ENCODE measurements around the gene SMOC2. TPM values are rescaled to one million over a fixed set of nuclear protein-coding genes. Genes with fewer than 3 reads are reported as not detected.

The SMOC2 gene
- polyA plus RNA-seq, 1 of the 3 experiments (the other 2 are of a cell fraction): not detected

DNA sequence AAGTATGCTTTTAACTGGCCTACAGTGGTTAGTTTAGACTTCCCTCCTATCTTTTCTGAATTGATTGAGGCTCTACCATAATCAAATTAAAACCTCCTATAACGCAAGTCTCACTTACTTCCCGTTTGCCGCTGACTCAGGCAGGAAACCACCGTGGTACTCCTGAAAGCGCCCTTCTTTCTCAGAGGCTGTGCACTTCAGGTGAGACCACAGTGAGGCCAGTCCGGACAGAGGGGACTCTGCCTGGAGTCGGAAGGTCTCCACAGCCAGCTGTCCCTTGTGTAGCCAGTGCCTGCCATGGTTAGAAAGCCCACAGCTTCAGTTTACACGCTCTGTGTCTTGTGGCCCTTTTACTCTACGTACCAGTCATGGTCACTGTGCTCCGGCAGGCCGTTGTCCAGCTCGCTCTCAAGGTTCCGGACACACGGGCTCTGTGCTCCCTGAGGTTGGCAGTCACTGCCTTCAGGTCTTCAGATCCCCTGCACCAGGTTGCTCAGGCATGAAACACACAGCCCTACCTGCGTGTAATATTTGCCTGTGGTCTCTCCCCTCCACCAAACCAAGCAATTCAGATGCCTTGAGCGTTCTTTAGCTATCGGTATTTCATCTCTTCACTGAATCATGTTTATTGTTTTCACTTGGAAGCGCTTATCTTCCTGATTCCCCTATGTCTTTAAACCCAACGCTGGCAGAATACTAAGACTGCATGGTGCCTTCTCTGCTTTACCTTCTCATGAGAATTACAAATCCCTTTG, 178.8 kb downstream of the SMOC2 start:
- POLR2A ChIA-PET: no interaction called here
- H3K9me2 ChIP-seq: no peaks in the 10 kb centered on the region
- no peaks in the 10 kb centered on the region; a peak in 1 of 4 replicates for H3K4me1 ChIP-seq (ENCODE audit: control insufficient read depth in 1 of 2, insufficient read depth in 2 of 2, low read depth in 1 of 2, low read length in 1 of 2)
- H4K20me1 ChIP-seq (ENCODE audit: insufficient read depth): no peaks in the 10 kb centered on the region
- H3K36me3 ChIP-seq (replicated peaks in 1 of 2; ENCODE audit: control insufficient read depth in 1 of 2, insufficient read depth in 2 of 2, low read length in 1 of 2): no peaks in the 10 kb centered on the region
- H3K4me3 ChIP-seq (ENCODE audit: low read depth in 2 of 2, low read length in 1 of 2): no peak overlapping the region
- CTCF ChIA-PET: interaction anchor here (1.0 kb wide), 1 partner anchor 91 kb away, joined by 3 read pairs; no protein-coding TSS in a partner anchor
- H3F3A ChIP-seq (replicated peaks; ENCODE audit: insufficient read depth): no peaks in the 10 kb centered on the region
- H2AFZ ChIP-seq (ENCODE audit: low read depth): no peak overlapping the region
- H3K27me3 ChIP-seq (ENCODE audit: insufficient read depth): no peaks in the 10 kb centered on the region
- no peak overlapping the region for H3K9ac ChIP-seq
- TF ChIP-seq CHD2 (IDR thresholded peaks at IDR 0.05; ENCODE audit: low read length, partially characterized antibody): no peak
- TF ChIP-seq, protein P1, sequence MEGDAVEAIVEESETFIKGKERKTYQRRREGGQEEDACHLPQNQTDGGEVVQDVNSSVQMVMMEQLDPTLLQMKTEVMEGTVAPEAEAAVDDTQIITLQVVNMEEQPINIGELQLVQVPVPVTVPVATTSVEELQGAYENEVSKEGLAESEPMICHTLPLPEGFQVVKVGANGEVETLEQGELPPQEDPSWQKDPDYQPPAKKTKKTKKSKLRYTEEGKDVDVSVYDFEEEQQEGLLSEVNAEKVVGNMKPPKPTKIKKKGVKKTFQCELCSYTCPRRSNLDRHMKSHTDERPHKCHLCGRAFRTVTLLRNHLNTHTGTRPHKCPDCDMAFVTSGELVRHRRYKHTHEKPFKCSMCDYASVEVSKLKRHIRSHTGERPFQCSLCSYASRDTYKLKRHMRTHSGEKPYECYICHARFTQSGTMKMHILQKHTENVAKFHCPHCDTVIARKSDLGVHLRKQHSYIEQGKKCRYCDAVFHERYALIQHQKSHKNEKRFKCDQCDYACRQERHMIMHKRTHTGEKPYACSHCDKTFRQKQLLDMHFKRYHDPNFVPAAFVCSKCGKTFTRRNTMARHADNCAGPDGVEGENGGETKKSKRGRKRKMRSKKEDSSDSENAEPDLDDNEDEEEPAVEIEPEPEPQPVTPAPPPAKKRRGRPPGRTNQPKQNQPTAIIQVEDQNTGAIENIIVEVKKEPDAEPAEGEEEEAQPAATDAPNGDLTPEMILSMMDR (IDR thresholded peaks at IDR 0.05): no peak
- TF ChIP-seq, protein P2, sequence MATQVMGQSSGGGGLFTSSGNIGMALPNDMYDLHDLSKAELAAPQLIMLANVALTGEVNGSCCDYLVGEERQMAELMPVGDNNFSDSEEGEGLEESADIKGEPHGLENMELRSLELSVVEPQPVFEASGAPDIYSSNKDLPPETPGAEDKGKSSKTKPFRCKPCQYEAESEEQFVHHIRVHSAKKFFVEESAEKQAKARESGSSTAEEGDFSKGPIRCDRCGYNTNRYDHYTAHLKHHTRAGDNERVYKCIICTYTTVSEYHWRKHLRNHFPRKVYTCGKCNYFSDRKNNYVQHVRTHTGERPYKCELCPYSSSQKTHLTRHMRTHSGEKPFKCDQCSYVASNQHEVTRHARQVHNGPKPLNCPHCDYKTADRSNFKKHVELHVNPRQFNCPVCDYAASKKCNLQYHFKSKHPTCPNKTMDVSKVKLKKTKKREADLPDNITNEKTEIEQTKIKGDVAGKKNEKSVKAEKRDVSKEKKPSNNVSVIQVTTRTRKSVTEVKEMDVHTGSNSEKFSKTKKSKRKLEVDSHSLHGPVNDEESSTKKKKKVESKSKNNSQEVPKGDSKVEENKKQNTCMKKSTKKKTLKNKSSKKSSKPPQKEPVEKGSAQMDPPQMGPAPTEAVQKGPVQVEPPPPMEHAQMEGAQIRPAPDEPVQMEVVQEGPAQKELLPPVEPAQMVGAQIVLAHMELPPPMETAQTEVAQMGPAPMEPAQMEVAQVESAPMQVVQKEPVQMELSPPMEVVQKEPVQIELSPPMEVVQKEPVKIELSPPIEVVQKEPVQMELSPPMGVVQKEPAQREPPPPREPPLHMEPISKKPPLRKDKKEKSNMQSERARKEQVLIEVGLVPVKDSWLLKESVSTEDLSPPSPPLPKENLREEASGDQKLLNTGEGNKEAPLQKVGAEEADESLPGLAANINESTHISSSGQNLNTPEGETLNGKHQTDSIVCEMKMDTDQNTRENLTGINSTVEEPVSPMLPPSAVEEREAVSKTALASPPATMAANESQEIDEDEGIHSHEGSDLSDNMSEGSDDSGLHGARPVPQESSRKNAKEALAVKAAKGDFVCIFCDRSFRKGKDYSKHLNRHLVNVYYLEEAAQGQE (IDR thresholded peaks at IDR 0.05; ENCODE audit: low read depth, low read length): no peak
- TF ChIP-seq GATA2 (CRISPR knock-in tag; IDR thresholded peaks at IDR 0.05): no peak
- no peak for TF ChIP-seq MEF2A (IDR thresholded peaks at IDR 0.05; ENCODE audit: borderline replicate concordance, low read depth)
- H3K27ac ChIP-seq (ENCODE audit: low read depth in 2 of 2, low read length in 1 of 2): no peak overlapping the region
- DNase-seq: no peak
- 37% methylated on average over 19 of the region's 19 CpGs for WGBS (ENCODE audit: low lambda C conversion rate)
- no peaks in the 10 kb centered on the region for H3K79me2 ChIP-seq (ENCODE audit: insufficient read depth)
- no peak overlapping the region for H3K4me2 ChIP-seq
- H3K9me3 ChIP-seq: no peaks in the 10 kb centered on the region

DNA sequence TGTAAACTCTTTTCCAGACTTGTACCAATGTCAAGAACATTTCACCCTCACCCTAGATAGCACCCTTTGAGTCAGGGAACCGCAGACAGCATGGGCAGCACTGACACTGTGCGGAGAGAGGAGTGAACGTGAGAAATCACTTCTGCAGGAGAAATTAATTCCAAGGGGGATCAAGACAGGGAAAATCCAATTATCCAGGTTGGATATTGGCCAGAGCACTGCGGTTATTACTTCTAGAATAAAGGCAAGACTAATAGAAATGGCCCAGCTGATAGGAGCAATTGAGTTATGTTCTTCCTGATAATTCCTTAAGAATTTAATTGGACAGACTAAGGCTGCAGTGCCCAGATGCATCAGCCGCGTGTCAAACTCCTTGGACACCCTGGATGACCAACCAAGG, 179.6 kb downstream of the SMOC2 start:
- Histone ChIP-seq H4K20me1 (ENCODE audit: insufficient read depth) (no peaks in the 10 kb centered on the region), H3K9me3 (no peaks in the 10 kb centered on the region), H3K79me2 (ENCODE audit: insufficient read depth) (no peaks in the 10 kb centered on the region), H3K27ac (ENCODE audit: low read depth in 2 of 2, low read length in 1 of 2) (no peak overlapping the region), H3K4me3 (ENCODE audit: low read depth in 2 of 2, low read length in 1 of 2) (no peak overlapping the region), H3K36me3 (replicated peaks in 1 of 2; ENCODE audit: control insufficient read depth in 1 of 2, insufficient read depth in 2 of 2, low read length in 1 of 2) (no peaks in the 10 kb centered on the region), H3K4me1 (ENCODE audit: control insufficient read depth in 1 of 2, insufficient read depth in 2 of 2, low read depth in 1 of 2, low read length in 1 of 2) (no peaks in the 10 kb centered on the region; a peak in 1 of 4 replicates), H3K9me2 (no peaks in the 10 kb centered on the region), H2AFZ (ENCODE audit: low read depth) (no peak overlapping the region), H3K27me3 (ENCODE audit: insufficient read depth) (no peaks in the 10 kb centered on the region), H3F3A (replicated peaks; ENCODE audit: insufficient read depth) (no peaks in the 10 kb centered on the region), H3K4me2 (no peak overlapping the region), H3K9ac (no peak overlapping the region)
- DNase-seq: no peak
- CTCF ChIA-PET: interaction anchor here (1.0 kb wide), 1 partner anchor 91 kb away, joined by 3 read pairs; no protein-coding TSS in a partner anchor
- POLR2A ChIA-PET: no interaction called here
- 8% methylated on average over 4 of the region's 6 CpGs for WGBS (ENCODE audit: low lambda C conversion rate)
- TF ChIP-seq MXI1 (IDR thresholded peaks at IDR 0.05; ENCODE audit: low read depth, low read length) (no peak), RAD21 (IDR thresholded peaks at IDR 0.05; ENCODE audit: low read length) (no peak), FOSL2 (IDR thresholded peaks at IDR 0.05; ENCODE audit: borderline replicate concordance, low read depth) (no peak), SIN3A (IDR thresholded peaks at IDR 0.05; ENCODE audit: borderline replicate concordance, low read depth, low read length) (no peak), NRF1 (IDR thresholded peaks at IDR 0.05; ENCODE audit: low read depth, low read length) (no peak), JUND (IDR thresholded peaks at IDR 0.05) (no peak), RFX5 (IDR thresholded peaks at IDR 0.05; ENCODE audit: low read length) (no peak), TCF12 (IDR thresholded peaks at IDR 0.05) (no peak)
- TF ChIP-seq, protein P3, sequence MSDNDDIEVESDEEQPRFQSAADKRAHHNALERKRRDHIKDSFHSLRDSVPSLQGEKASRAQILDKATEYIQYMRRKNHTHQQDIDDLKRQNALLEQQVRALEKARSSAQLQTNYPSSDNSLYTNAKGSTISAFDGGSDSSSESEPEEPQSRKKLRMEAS (IDR thresholded peaks at IDR 0.05; ENCODE audit: low read depth): no peak
- TF ChIP-seq, protein P4, sequence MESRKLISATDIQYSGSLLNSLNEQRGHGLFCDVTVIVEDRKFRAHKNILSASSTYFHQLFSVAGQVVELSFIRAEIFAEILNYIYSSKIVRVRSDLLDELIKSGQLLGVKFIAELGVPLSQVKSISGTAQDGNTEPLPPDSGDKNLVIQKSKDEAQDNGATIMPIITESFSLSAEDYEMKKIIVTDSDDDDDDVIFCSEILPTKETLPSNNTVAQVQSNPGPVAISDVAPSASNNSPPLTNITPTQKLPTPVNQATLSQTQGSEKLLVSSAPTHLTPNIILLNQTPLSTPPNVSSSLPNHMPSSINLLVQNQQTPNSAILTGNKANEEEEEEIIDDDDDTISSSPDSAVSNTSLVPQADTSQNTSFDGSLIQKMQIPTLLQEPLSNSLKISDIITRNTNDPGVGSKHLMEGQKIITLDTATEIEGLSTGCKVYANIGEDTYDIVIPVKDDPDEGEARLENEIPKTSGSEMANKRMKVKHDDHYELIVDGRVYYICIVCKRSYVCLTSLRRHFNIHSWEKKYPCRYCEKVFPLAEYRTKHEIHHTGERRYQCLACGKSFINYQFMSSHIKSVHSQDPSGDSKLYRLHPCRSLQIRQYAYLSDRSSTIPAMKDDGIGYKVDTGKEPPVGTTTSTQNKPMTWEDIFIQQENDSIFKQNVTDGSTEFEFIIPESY (IDR thresholded peaks at IDR 0.05; ENCODE audit: borderline replicate concordance, low read depth): no peak
- TF ChIP-seq, protein P5, sequence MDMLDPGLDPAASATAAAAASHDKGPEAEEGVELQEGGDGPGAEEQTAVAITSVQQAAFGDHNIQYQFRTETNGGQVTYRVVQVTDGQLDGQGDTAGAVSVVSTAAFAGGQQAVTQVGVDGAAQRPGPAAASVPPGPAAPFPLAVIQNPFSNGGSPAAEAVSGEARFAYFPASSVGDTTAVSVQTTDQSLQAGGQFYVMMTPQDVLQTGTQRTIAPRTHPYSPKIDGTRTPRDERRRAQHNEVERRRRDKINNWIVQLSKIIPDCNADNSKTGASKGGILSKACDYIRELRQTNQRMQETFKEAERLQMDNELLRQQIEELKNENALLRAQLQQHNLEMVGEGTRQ (IDR thresholded peaks at IDR 0.05; ENCODE audit: borderline replicate concordance, low read depth, low read length): no peak
- TF ChIP-seq, protein P6, sequence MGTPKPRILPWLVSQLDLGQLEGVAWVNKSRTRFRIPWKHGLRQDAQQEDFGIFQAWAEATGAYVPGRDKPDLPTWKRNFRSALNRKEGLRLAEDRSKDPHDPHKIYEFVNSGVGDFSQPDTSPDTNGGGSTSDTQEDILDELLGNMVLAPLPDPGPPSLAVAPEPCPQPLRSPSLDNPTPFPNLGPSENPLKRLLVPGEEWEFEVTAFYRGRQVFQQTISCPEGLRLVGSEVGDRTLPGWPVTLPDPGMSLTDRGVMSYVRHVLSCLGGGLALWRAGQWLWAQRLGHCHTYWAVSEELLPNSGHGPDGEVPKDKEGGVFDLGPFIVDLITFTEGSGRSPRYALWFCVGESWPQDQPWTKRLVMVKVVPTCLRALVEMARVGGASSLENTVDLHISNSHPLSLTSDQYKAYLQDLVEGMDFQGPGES (IDR thresholded peaks at IDR 0.05; ENCODE audit: low read depth, low read length): no peak
